Ovary (tissue), 3 donors: ENCODE data around the gene TES.

ENCODE experiments used
- CTCF ChIP-seq, 3 donors: fragments of 450-650 bp in 2 of 3; fragments of 200-600 bp in 1 of 3; IDR thresholded peaks; one replicate each; pipeline versions ENCODE4 v1.5.1 to v1.8.0; 2016 to 2022; ENCODE audit warnings: antibody characterized with exemption in 3 of 3, mild to moderate bottlenecking in 1 of 3
- POLR2A ChIP-seq: fragments of 450-650 bp; IDR thresholded peaks from one replicate; pipeline ENCODE4 v1.6.1; 2017; ENCODE audit warnings: antibody characterized with exemption, mild to moderate bottlenecking, moderate library complexity
- donor health status: DM: no; HTN: no; CAD: no.

- TF ChIP-seq POLR2A (no peak), CTCF (IDR thresholded peaks at IDR 0.05) (no peak)
Measured at GRCh38 chr7:116285252-116285651, 74.9 kb downstream of the TES start.
